GM19438 (cell line): ENCODE measurements around the gene ACAP2.
A peak's percentile ranks its signal among the peaks of the same experiment; 100 is the strongest.
"Not testable (repeated sequence)": the region's sequence is repeated elsewhere in the genome, so short reads cannot be mapped to it uniquely, and the experiment has no call there.

Source experiments
- ATAC-seq: cut with Tn5 transposase; IDR thresholded peaks from one replicate; pipeline ENCODE4 v1.9.1; 2021; ENCODE audit warnings: low read depth; ENCODE audit not compliant: unreplicated experiment

The ACAP2 gene

DNA sequence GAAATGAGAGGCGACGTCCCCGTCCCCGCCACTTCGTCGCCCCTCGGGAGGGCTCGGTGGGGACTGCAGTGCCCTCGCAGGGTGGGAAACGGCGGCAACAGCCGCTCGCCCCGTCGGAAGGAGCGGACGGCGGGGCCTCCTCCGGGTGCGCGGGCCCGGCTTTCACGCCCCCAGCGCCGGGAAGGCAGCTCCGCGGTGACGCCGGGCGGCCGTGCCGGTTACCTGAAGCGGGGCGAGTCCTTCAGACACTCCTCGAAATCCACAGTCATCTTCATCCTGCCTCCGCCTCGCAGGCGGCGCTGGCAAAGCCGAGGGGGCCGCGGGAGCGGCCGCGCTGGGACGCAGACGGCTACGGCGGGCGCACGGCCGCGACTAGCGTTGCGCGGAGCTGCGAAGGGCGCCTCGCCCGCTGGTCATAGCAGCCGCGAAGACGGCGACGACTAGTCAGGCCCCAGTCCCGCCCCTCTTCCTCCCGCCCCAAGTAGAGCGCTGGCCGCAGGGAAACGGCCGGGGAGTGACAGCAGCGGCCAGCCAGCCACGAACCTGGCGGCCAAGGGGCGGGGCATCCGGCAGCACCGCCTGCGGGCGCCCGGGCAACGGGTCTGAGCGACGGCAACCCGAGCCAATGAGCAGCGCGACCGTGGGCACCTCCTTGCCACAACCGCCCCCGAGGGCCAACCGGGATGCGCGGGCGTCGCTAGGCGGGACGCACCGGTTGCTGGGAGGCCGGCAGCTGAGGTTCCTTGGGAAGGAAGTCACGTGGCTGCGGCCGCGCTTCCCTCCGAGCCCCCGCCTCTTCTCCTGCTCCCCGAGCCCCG lies at the start of gene ACAP2:
Gene ACAP2 (minus strand): TSS at position 448 of the 818 bp plus-strand sequence. CDS start 173 bp downstream, at position 275.
- ATAC-seq = peak; percentile 90

GRCh38 chr3:195475614-195476013 lies 32.8 kb upstream of the ACAP2 start:
- ATAC-seq = no peak

- ATAC-seq = not testable (repeated sequence)
Observed at GRCh38 chr3:195475116-195475515, 32.3 kb upstream of the ACAP2 start.

- no peak for ATAC-seq
Observed at GRCh38 chr3:195468841-195469240, 26.0 kb upstream of the ACAP2 start.

DNA sequence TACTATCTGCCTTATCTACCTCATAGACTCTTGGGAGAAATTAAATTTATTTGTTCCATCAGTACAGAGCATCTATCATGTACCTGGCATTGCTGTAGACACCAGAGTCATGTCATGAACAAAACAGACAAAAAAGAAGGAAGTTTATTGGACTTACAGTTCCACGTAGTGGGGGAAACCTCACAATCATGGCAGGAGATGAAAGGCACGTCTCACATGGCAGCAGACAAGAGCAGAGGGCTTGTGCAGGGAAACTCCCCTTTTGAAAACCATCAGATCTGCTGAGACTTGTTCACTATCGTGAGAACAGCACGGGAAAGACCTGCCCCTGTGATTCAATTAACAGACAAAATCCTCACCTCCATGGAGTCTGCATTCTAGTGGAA lies 25.6 kb upstream of the ACAP2 start:
- ATAC-seq = no peak

GRCh38 chr3:195467641-195468390 lies 25.0 kb upstream of the ACAP2 start:
- ATAC-seq = no peak

DNA sequence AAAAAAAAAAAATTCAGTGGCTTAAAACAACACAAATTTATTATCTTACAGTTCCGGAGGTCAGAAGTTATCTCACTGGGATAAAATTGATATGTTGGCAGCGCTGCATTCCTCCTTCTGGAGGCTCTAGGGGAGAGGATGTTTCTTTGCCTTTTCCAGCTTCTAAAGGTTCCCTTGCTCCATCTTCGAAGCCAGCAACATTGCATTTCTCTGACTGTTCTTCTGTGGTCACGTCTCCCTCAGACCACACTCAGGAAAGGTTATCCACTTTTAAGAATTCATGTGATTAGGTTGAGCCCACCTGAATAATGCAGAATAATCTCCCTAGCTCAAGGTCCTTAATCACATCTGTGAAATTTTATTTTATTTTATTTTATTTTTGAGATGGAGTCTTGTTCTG lies 23.4 kb upstream of the ACAP2 start:
- no peak for ATAC-seq

DNA sequence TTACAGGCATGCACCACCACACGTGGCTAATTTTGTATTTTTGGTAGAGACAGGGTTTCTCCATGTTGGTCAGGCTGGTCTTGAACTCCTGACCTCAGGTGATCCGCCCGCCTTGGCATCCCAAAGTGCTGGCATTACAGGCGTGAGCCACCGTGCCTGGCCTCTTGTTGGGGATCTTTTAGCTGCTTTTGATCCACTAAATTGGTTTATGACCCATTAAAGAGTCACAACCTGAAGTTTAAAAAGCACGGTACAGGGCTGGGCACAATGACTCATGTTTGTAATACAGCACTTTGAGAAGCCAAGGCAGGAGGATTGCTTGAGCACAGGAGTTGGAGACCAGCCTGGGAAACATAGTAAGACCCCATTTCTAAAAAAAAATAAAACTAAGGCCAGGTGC lies 20.1 kb upstream of the ACAP2 start:
- ATAC-seq = not testable (repeated sequence)

DNA sequence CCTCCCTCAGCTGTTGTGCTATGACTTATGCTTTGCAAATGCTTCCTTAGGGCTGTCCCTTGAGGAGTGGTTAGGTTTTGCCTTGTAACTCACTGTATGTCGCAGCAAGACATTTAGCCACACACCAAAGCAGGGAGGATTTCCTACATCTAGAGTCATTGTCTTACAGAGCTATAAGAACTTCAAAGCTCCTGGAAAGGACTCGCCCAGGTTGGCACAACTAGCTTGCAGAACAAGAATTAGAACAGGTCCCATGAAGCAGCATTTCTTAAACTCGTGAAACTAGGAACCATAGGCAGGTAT lies 19.4 kb upstream of the ACAP2 start:
- ATAC-seq = no peak

- ATAC-seq = no peak
Observed at GRCh38 chr3:195461594-195462307, 18.9 kb upstream of the ACAP2 start.

GRCh38 chr3:195460091-195460713 lies 17.4 kb upstream of the ACAP2 start:
- ATAC-seq = no peak

- ATAC-seq = peak; percentile 83
Observed at GRCh38 chr3:195458316-195458717, 15.5 kb upstream of the ACAP2 start.

DNA sequence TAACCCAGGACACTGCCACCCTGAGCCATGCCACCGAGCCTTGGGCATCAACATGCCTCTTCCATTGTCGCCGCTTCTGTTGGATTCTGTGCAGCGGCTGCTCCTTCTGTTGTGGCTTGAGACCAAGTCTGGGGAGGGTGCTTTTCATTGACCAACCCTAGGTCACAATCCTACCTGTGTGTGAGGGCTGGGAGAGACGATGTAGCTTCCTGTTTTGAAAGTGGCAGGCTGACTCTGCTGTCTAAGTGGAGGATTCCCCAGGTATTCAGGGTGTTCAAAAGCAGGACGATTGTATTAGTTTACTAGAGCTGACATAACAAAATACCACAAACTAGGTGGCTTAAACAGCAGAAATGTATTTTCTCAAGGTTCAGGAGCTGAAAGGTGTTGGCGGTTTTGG lies 13.0 kb upstream of the ACAP2 start:
- ATAC-seq = no peak

GRCh38 chr3:195453236-195453635 lies 10.4 kb upstream of the ACAP2 start:
- ATAC-seq = no peak

DNA sequence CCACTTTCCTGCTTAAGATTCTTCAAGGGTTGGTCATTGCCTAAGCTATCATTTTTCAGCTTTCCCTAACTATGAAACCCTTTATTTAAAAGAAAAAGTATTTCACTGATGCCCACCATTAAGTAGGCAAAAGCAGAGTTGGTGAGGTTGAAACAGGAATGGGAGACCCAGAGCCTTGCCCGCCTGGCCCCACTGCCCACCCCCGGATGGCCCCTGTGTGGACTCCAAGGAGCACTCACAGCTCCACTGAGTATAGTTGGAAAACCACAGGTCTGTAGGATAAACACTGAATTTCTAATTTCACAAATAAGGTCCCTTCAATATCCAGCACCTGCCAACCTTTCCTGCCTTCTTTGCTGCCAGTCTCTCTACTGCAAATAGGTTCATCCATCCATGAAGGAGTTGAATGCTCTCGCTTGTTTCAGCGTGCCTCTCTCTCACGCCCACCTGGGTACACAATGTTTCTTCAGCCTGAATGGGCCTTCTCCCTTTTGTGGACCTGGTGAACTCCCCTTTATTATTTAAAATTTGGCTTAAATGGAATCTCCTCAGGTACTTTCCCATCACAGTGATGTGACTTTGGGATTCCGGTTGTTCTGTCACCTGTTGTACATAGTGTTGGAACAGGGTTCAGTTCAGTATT lies 8.7 kb upstream of the ACAP2 start:
- no peak for ATAC-seq

GRCh38 chr3:195450731-195451229 lies 8.0 kb upstream of the ACAP2 start:
- ATAC-seq = no peak

GRCh38 chr3:195448205-195448875 lies 5.5 kb upstream of the ACAP2 start:
- no peak for ATAC-seq

DNA sequence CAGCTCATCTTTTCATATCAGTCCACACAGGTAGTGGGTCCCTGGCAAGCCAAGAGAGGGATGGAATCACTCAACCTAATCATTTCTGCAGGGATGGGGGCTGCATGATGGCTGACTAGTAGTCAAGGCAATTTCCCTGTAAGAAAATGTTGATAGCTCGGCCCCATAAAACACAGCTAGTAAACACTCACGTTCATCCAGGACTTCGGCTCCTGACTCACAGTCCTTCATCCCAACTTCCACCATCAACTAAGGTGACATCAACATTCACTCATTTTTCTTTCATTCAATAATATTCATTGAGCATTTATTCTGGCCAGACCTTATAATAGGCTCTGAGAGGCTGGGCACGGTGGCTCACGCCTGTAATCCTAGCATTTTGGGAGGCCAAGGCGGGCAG lies 4.4 kb upstream of the ACAP2 start:
- ATAC-seq = no peak

GRCh38 chr3:195446359-195446758 lies 3.5 kb upstream of the ACAP2 start:
- ATAC-seq = no peak

DNA sequence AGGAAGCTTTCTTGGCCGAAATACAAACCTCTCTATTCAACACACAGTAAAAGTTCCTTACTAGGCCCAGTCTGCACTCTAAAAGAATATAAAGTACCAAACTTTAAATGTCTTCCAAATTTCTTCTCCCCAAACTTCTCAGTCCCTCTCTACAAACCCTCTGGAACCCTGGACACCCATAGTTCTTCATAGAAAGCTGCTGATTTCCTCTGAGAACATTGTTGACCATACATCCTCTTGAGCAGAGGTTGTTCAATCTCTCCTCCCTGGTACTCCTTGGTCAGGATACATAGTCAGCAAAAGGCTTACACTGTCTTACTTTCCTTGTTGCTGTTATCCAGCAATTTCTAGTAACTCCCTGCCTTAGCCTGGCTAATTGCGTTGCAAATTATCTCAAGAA lies 3.1 kb upstream of the ACAP2 start:
- ATAC-seq = no peak
